GM18502 (cell line): ENCODE results near the gene SMURF2.
"Not testable (repeated sequence)": the region's sequence is repeated elsewhere in the genome, so short reads cannot be mapped to it uniquely, and the experiment has no call there.

Experiments
- ATAC-seq: cut with Tn5 transposase; IDR thresholded peaks from one replicate; pipeline ENCODE4 v1.9.1; 2021; ENCODE audit warnings: mild to moderate bottlenecking; ENCODE audit not compliant: unreplicated experiment, poor library complexity

SMURF2 gene

DNA sequence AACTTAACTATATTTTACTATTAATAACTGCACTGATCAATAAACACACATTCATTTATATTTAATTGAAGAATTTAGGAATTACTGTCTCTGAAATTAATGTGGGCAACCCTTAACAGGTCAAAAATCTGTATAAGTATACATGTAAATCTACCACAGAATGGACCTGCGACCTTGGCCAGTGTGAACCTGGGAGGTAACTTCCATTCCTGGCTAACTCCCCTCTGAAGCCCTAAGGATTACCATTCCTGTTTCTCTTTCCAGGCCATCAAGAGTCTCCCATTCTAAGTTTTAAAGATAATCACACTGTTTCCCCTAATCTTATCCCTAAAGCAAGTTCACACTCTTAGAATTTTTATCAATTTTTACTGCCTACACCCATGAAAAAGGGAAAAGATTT lies 58.1 kb downstream of the SMURF2 start:
- ATAC-seq = no peak

DNA sequence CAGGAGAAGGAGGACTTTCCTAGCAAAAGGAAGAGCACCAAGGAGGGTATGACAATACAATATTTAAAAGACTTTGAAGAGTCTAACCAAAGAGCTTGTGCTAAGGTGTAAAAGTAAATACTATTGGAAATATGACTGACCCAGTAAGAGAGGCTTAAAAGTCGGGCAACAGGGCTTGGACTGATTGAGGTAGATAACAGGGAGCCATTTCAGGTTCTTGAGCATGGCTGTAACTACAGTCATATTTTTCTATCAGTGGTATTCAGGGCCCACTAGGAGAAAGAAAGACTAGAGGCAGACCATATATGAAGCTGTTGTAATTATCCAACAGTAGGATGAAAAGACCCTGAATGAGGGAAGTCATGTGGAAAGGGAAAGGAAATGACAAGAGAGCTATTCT lies 62.3 kb downstream of the SMURF2 start:
- ATAC-seq = no peak

DNA sequence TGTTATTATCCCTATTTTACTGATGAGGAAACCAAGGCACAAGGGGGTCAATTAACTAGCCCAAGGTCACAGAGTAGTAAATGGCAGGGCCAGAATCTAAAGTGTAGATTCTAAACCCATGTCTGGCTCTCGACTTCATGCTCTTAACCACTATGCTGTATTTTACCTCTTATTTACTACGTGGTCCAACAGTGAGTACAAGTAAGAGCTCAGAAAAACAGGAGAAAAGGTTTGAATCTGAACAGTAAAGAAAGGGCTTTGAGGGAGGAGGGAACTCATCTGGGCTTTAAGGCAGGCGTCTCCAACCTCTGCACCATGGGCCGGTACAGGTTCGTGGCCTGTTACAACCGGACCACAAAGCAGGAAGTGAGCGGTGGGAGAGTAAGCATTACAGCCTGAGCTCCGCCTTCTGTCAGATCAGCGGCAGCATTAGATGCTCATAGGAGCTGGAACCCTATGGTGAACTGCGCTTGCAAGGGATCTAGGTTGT lies 62.9 kb downstream of the SMURF2 start:
- peak; percentile 92 for ATAC-seq

DNA sequence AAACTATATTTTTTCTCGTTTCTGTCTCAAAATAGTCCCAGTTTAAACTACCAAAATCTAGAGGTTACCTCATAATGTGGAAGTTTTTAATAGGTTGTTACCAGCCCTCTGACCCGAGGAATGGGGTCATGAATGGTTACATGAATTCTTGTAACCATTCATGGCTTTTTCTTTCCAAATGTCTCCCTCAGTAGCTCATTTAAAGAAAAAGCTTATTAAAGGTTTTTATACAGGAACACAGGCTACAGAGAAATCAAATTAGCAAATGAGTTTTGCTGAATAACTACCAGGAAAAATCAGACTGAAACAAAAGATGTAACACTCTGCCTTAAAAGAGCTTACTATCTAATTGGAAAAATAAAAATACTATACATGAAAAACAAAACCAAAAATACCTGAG lies 63.4 kb downstream of the SMURF2 start:
- ATAC-seq = no peak

DNA sequence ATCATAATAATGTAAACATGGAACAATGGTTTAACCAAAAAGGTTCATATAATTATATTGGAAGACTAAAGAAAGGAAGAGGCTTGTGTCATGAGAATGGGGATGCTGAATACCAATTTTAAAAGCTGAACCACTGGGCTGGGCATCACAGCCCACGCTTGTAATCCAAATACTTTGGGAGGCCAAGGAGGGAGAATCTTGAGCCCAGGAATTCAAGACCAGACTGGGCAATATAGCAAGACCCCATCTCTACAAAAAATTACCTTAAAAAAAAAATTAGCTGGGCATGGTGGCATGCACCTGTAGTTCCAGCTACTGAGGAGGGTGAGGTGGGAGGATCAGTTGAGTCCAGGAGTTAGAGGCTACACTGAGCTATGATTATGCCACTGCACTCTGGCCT lies 65.1 kb downstream of the SMURF2 start:
- ATAC-seq = no peak

DNA sequence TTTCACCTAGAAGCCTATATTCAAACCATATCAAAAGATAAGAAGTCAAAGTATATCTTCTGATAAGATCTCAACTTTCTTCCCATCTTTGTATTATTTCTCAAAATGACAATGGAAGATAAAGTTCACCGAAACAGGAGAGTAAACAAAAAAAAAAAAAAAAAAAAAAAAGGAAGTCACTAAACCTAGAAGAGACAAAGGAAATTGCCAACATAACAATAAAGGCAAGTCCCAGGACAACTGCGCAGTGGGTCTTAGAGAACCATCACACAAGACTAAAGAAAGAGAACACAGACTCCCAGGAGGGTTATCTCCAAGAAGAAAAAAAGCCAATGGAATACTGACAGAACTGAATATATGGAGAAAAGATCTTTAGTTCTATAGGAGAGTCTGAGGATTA lies 65.7 kb downstream of the SMURF2 start:
- ATAC-seq = no peak

DNA sequence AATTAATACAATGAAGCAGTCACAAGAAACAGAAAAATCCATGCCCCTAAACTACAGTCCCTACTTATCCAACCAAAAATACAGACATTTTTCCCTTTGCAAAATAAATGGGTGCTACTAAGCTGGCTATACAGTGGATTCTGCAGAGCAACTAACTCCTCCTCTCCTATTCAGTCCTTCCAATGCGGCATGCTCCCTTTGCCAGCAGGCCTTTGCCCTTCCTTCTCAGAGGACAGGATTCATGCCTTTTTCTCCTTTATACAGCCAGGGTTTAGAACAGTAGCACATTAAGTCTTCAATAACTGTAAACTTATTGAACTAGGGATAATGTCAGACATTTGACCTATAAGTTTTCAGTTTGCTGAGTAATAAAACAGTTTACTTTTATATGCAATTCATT lies 70.2 kb downstream of the SMURF2 start:
- ATAC-seq = no peak

DNA sequence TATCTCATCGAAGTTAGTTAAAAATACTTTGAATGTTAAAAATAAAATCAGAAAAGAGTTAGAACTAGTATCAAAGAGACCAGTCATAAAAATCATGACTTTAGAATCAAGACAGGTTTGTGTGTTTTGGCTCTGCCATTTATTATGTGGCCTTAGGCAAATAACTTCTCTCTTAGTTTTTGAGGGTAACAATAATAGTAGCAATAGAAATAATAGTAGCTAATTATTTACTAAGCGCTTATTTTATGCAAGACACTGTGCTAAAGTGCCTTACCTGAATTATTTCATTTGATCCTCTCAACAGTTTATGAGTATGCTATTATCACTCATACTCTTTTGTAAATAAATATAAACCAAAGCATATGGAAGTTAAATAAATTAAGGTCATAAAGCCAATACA lies 77.0 kb downstream of the SMURF2 start:
- ATAC-seq = no peak

DNA sequence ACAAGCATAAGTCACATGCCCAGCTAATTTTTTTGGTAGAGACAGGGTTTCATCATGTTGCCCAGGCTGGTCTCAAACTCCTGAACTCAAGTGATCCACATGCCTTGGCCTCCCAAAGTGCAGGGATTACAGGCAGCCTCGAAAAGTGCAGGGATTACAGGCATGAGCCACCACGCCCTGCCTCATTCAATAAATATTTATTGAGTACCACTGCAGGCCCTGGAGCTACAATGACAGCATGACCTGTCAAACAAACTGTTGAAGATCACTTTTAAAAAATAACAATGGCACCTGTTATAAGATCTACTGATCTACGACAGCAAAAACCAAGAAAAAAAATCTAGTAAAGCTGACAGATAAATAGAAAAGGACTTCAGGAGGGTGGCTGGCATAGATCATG lies 79.1 kb downstream of the SMURF2 start:
- no peak for ATAC-seq

DNA sequence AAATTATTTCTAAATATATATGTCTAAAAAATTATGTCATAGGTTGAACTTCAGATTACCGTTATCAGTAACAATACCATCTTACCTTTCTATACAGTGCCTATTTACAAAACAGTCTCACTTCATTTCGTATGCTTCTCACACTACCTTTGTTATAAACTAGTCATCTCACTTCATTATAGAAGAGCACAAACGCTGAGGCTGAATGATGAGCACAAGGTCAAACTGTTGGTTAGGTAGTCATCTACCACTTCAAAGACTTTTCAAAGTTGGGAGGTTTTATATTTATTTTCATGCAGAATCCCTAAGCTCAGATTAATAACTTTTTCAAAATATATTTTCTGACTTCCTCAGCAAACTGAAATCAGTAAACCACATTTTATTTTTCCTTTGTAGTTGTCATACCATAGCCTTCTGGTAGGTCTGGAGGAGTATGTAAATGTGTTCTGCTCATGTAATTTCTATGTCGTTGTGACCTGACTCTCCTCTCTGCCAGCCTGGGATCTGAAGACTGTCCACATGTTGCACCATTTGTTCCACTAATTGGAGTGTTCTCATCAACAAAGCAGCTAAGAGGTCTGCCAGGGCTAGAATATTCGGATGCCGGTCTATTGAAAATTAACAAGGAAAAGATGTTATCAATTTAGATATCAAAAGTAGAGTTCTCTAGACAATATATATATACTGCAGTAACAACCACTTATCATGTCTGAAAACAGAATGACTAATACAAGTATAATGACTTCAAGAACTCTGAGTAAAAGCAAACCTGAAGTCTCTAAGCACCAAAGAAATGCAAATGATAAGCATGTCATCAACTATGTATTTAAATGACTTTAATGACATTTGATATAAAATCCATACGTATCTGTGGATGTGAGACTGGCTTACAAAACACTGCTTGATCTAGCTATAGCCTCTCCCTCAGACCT lies 81.5 kb downstream of the SMURF2 start:
- no peak for ATAC-seq

DNA sequence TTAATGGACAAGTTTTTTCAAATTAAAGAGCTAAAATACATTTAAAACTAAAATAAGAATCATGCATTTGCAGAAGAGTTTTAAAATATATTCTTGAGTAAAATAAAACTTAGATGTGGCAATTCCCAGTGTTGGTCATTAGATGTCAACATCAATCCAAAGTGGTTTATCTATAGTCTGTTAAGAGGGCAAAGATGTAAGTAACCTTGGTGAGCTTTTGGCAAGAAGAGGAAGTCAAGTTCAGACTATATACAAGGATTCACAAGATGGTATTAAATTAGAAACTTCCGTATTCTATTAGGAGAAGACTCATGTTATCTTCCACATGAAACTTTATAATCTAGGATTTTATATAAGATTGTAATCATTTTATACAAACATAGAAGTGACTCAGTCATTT lies 82.2 kb downstream of the SMURF2 start:
- no peak for ATAC-seq

DNA sequence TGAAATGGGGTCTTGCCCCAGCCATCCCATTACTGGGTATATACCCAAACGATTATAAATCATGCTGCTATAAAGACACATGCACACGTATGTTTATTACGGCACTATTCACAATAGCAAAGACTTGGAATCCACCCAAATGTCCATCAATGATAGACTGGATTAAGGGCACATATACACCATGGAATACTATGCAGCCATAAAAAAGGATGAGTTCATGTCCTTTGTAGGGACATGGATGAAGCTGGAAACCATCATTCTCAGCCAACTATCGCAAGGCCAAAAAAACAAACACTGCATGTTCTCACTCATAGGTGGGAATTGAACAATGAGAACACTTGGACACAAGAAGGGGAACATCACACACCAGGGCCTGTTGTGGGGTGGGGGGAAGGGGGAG lies 85.1 kb downstream of the SMURF2 start:
- ATAC-seq = not testable (repeated sequence)

DNA sequence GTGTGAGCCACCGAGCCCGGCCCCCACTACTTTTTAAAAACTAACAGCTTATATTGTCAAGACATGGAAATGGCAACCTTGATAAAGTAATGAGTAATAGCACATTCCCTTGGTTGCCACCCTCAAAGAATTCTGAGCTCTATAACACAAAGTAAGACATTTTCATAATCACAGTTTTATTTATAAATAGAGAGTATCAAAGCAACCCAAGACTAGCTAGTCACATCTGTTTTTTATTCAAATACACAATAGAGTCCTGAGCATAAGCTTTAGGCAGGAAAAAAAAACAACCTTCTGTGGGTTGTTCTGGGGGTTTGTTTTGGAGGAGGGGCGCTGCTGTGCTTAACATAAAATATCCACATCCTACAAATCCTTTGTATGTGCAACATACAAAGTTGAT lies 86.7 kb downstream of the SMURF2 start:
- no peak for ATAC-seq

DNA sequence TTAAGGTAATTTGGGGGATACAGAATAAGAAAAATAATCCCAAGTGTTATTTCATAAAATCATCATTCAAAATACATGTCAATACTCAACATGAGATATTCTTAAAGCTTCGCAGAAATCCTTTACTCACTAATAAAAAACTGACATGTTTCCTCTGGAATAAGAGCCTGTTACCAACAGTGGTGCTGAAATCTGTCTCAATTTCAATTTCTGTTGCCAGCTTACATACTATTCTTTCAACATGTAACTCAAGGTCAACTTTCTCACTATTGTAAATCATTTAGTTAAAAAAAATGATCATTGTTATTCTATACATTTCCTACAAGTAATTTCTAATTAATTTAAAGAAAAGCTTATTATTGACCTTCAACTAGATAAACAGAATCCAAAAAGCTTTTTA lies 87.5 kb downstream of the SMURF2 start:
- no peak for ATAC-seq

DNA sequence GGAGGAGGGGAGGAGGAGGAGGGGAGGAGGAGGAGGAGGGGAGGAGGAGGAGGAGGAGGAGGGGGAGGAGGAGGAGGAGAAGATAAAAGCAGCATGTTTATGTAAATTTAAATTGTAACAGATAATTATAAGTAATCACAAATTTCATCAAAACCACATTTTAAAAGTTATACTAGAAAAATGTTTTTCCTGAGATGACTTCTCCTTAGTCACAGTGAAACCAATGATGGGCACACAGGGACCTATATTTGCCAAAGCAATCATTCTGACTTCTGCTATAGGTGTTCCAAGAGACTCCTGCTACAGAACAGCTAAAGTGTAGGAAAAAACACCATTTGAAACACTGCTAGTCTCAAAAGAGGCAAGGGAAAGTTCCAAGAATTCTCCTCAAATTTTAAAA lies 88.9 kb downstream of the SMURF2 start:
- no peak for ATAC-seq

DNA sequence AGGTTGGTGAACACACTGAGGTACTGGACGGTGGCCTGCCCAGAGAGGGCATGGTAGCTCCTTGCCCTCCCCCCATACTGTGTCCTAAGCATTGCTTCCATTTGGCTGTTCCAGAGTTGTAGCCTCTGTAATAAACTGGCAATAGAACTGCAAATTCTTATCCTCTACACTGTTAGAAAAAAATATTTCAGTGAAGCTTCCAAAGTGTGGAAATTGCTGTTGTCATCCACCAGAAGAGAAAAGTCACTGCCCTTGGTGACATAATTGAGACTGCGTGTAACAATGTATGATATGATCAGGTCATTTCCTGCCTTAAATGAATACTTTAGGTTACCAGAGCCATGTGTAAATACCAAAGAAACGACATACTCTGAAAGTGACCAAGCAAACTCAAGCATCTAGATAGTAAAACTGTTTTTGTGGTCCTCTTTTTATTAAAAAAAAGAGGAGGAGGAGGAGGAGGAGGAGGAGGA lies 89.4 kb downstream of the SMURF2 start:
- ATAC-seq = no peak

DNA sequence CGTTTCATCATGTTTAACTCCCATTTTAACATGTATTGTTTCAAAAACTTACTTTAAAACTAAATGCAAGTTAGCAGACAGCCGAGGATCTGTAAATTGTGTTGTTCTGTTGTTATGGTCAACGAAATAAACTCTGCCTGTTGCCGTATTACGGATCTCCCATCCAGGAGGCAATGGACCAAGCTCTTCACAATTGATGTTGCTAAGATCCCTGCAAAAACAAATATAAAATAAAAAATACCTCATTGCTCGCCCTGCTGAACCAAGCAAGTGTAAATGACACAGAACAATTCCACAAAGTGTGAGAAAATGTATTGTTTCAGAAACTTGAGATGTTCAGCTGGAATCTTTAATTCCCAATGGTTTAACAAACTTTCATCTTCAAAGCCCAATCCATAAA lies 90.4 kb downstream of the SMURF2 start:
- ATAC-seq = no peak

DNA sequence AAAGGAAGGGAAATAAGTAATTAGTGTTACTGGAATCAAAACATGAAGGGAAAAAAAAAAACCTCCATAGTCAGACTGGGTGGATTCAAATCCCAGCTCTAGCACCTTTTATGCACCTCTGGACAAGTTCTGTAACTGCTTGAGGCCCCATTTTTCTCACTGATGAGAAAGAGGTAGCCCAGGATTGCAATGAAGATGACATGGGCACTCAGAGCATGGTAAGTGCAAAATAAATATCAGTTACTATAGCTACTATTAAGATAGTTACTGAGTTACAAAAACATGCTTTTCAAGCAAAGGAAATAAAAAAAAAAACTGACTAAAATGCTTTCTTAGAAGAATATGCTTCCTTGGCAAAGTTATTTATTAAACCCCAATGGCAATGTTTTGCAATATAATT lies 96.5 kb downstream of the SMURF2 start:
- no peak for ATAC-seq

DNA sequence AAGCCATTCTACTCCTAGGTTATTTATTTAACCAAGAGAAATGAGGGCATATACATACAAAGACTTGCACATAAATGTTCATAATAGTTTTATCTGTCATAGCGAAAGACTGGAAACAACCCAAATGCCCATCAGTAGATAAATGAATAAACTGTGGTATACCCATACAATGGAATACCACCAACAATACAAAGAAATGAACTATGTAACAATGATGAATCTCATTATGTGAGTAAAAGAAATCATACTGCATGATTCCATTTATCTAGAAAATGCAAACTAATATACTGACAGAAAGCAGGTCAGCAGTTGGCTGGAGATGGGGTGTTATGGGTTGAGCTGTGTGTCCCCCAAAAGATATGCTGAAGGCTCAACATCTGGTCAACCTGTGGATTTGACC lies 98.0 kb downstream of the SMURF2 start:
- no peak for ATAC-seq

DNA sequence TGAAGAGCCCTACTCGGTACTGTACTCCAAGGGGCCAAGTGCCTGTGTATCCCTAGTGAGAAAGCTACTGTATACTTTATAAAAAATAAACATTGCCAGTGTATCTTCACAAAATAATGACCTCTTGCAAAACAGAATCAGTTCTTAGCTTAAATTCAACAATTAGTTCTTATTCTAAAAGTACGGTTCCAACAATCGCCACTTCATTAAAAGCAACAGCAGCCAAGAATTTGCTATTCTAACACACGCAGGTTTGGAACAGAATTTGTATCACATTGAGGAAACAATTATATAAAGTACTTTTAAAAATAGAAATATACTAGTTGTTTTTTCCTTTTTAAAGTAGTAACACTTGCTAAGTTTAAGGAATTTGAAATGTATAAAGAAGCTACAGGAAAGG lies 106.8 kb downstream of the SMURF2 start:
- ATAC-seq = no peak

DNA sequence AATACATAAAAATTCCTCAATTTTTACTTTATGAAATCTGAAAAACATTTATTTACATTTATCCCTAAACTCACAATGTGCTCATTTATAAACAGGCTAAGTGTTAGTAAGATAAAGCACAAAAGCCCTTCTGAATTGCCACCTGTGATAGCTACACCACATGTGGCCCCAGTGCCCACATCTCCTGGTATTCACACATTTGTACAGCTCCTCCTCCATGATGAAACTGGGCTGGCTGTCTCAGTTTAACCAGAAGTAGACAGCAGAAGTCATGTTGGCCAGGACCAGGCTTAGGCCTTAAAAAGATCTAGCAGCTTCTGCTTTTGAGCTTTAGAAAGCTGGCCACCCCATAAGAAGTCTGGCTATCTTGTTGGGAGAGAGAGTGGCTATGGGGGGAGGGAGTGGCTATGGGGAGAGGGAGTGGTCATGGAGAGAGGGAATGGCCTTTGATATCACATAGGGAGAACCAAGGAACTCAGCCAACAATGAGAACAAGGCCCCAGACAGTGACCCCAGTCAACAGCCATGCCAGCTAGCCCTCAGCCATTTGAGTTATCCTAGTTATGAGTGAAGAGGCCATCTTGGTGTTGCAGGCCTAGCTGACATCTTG lies 108.0 kb downstream of the SMURF2 start:
- no peak for ATAC-seq

DNA sequence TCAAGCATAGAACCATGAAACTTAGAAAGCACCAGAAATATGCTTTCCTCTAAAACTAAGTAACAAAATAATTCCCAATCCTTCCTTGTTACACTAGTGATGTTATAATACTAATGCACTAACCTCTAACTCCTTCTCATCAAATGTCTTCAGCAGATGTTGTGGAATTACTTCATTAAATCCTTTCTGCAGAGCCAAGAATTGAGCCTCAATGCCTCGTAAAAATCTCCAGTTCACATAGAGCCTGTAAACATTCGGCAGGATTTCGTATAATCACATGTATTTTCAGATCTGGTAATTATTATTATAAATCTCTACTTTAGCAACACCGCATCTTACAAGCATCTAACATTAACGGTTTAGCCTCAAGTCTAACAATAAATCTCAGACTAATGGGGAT lies 110.6 kb downstream of the SMURF2 start:
- no peak for ATAC-seq
